Hepatocyte (in vitro differentiated cells): ENCODE results near the gene CYTH2.

Source experiments
- EZH2phosphoT487 ChIP-seq: fragments of 200-600 bp; sonication (generic); IDR thresholded peaks from one replicate; pipeline ENCODE4 v1.6.1; 2018; ENCODE audit warnings: antibody characterized with exemption, mild to moderate bottlenecking, low read depth, moderate library complexity; ENCODE audit not compliant: unreplicated experiment, severe bottlenecking
- TF ChIP-seq, protein P1 (sequence below): fragments of 200-600 bp; sonication (generic); IDR thresholded peaks from 2 replicates; pipeline ENCODE4 v1.5.1; 2016; ENCODE audit warnings: antibody characterized with exemption, mild to moderate bottlenecking; ENCODE audit not compliant: poor library complexity

DNA sequence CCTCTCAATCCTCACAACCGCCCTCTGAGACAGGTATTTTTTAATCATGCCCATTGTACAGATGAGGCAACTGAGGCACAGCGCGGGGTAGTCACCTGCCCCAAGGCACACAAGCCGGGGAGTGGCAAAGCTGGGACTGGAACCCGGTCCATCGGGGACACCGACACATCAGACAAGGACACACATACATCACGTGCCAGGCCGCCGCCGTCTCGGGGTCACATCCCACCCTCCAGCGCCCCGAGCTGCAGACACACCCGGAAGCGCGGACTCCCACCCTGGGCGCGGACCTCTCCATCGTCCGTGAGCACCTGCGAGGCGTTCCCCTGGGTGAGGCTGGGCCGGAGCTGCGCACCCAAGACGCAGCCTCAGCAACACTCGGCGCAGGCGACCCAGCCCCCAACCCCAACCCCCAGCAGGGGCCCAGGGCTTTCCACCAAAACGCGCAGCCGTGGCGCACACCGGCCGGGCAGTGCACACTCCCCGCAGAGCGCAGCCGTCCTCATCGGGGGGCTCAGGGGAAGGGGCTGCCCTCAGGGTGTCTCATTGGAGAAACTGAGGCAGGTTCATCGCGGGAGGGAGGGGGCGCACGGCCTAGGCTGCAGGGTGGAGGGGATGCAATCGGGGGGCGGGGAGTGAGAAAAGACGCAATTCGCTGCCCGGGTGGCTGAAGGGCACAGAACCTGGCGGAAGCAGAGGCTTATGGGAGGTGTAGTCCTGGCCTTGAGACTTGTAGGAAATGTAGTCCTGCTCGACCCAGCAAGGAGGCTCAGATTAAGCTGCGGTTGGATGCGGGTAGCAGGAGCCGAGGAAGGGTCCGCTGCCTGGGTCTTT lies 44.3 kb downstream of the CYTH2 start:
- TF ChIP-seq, protein P1, sequence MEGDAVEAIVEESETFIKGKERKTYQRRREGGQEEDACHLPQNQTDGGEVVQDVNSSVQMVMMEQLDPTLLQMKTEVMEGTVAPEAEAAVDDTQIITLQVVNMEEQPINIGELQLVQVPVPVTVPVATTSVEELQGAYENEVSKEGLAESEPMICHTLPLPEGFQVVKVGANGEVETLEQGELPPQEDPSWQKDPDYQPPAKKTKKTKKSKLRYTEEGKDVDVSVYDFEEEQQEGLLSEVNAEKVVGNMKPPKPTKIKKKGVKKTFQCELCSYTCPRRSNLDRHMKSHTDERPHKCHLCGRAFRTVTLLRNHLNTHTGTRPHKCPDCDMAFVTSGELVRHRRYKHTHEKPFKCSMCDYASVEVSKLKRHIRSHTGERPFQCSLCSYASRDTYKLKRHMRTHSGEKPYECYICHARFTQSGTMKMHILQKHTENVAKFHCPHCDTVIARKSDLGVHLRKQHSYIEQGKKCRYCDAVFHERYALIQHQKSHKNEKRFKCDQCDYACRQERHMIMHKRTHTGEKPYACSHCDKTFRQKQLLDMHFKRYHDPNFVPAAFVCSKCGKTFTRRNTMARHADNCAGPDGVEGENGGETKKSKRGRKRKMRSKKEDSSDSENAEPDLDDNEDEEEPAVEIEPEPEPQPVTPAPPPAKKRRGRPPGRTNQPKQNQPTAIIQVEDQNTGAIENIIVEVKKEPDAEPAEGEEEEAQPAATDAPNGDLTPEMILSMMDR = no peak
- no peak for TF ChIP-seq EZH2phosphoT487
